HG02973 (cell line): ENCODE results near the gene ARHGEF28.
A peak's percentile ranks its signal among the peaks of the same experiment; 100 is the strongest.

Source experiments
- ATAC-seq: cut with Tn5 transposase; IDR thresholded peaks from one replicate; pipeline ENCODE4 v1.9.1; 2021; ENCODE audit warnings: moderate library complexity; ENCODE audit not compliant: unreplicated experiment

Gene ARHGEF28

GRCh38 chr5:73652391-73652790 lies 26.4 kb downstream of the ARHGEF28 start:
- no peak for ATAC-seq

GRCh38 chr5:73654171-73654811 lies 28.3 kb downstream of the ARHGEF28 start:
- ATAC-seq, result peak; percentile 68

GRCh38 chr5:73654819-73655318 lies 28.9 kb downstream of the ARHGEF28 start:
- ATAC-seq, result no peak

- no peak for ATAC-seq
Measured at GRCh38 chr5:73655521-73656160, 29.6 kb downstream of the ARHGEF28 start.

GRCh38 chr5:73661753-73662152 lies 35.8 kb downstream of the ARHGEF28 start:
- no peak for ATAC-seq

- ATAC-seq, result no peak
Measured at GRCh38 chr5:73663161-73663859, 37.3 kb downstream of the ARHGEF28 start.

GRCh38 chr5:73663860-73664240 lies 37.9 kb downstream of the ARHGEF28 start:
- peak; percentile 69 for ATAC-seq

- no peak for ATAC-seq
Measured at GRCh38 chr5:73664796-73665195, 38.8 kb downstream of the ARHGEF28 start.

- no peak for ATAC-seq
Measured at GRCh38 chr5:73666891-73667290, 40.9 kb downstream of the ARHGEF28 start.

GRCh38 chr5:73668017-73668416 lies 42.0 kb downstream of the ARHGEF28 start:
- no peak for ATAC-seq

- no peak for ATAC-seq
Measured at GRCh38 chr5:73668486-73669111, 42.6 kb downstream of the ARHGEF28 start.

- no peak for ATAC-seq
Measured at GRCh38 chr5:73670731-73671130, 44.7 kb downstream of the ARHGEF28 start.

GRCh38 chr5:73672132-73672531 lies 46.1 kb downstream of the ARHGEF28 start:
- no peak for ATAC-seq

GRCh38 chr5:73673161-73673591 lies 47.2 kb downstream of the ARHGEF28 start:
- no peak for ATAC-seq

GRCh38 chr5:73674669-73675004 lies 48.6 kb downstream of the ARHGEF28 start:
- ATAC-seq, result no peak

GRCh38 chr5:73678322-73678740 lies 52.3 kb downstream of the ARHGEF28 start:
- no peak for ATAC-seq

GRCh38 chr5:73678807-73679206 lies 52.8 kb downstream of the ARHGEF28 start:
- no peak for ATAC-seq

- ATAC-seq, result no peak
Measured at GRCh38 chr5:73682176-73682575, 56.2 kb downstream of the ARHGEF28 start.

- no peak for ATAC-seq
Measured at GRCh38 chr5:73684691-73685090, 58.7 kb downstream of the ARHGEF28 start.

- peak; percentile 50 for ATAC-seq
Measured at GRCh38 chr5:73686912-73687311, 60.9 kb downstream of the ARHGEF28 start.

GRCh38 chr5:73687357-73687756 lies 61.4 kb downstream of the ARHGEF28 start:
- ATAC-seq, result peak; percentile 75

- no peak for ATAC-seq
Measured at GRCh38 chr5:73690015-73690414, 64.0 kb downstream of the ARHGEF28 start.
